Breast epithelium (tissue), 4 donors: Measurements from ENCODE around the gene KIF3B. TPM values are rescaled to one million over a fixed set of nuclear protein-coding genes. Genes with fewer than 3 reads are reported as not detected.
"Not testable (repeated sequence)": the region's sequence is repeated elsewhere in the genome, so short reads cannot be mapped to it uniquely, and the experiment has no call there.

Experiments
- DNase-seq, 2 donors: peaks; one replicate each; pipeline ENCODE4 v3.0.0-alpha.2; 2019; ENCODE audit warnings: low spot score in 2 of 2
- H3K27ac ChIP-seq, 2 donors: fragments of 200-600 bp; sonication (generic) in 1 of 2; one replicate each; pipeline ENCODE4 v1.5.1; 2016 to 2019; ENCODE audit warnings: mild to moderate bottlenecking in 1 of 2
- H3K27me3 ChIP-seq, 2 donors: fragments of 200-600 bp; sonication (generic) in 1 of 2; one replicate each; pipeline versions ENCODE4 v1.5.1 to v1.6.0; 2017 to 2019; ENCODE audit warnings: control low read depth in 1 of 2, mild to moderate bottlenecking in 1 of 2
- H3K36me3 ChIP-seq: fragments of 200-600 bp; one replicate; pipeline ENCODE4 v1.5.1; 2019
- H3K4me1 ChIP-seq, 2 donors: fragments of 200-600 bp; sonication (generic); one replicate each; pipeline ENCODE4 v1.5.1; 2016 to 2019; ENCODE audit warnings: control low read depth in 1 of 2
- H3K4me3 ChIP-seq, 3 donors: fragments of 200-600 bp; sonication (generic); 1 replicate in 2 of 3; 2 replicates in 1 of 3; pipeline ENCODE4 v1.5.1; 2016 to 2019; ENCODE audit warnings: mild to moderate bottlenecking in 3 of 3, moderate library complexity in 2 of 3
- H3K9me3 ChIP-seq, 2 donors: fragments of 200-600 bp; sonication (generic) in 1 of 2; one replicate each; pipeline ENCODE4 v1.5.1; 2016 to 2019; ENCODE audit warnings: control low read depth in 1 of 2
- CTCF ChIP-seq, 3 donors: fragments of 450-650 bp; IDR thresholded peaks; one replicate each; pipeline ENCODE4 v1.5.1; 2016 to 2017; ENCODE audit warnings: antibody characterized with exemption in 3 of 3, mild to moderate bottlenecking in 3 of 3, moderate library complexity in 3 of 3
- POLR2A ChIP-seq: fragments of 450-650 bp; IDR thresholded peaks from one replicate; pipeline ENCODE4 v1.6.1; 2016; ENCODE audit warnings: antibody characterized with exemption, mild to moderate bottlenecking, moderate library complexity
- POLR2AphosphoS5 ChIP-seq, 3 donors: sonication (generic); formaldehyde crosslinking; IDR thresholded peaks; one replicate each; pipeline ENCODE4 v1.6.1; 2017; ENCODE audit warnings: antibody characterized with exemption in 3 of 3
- intact Hi-C: fragments of 100-400 bp; cut with DNase I; formaldehyde crosslinking; loops from one replicate; pipeline ENCODE4 v1.15.1; 2023; ENCODE audit warnings: low total_unique reads
- total RNA-seq, 3 donors: library from RNA; depleted of rRNA; stranded (reverse); fragments of >200 nt; gene quantifications; one replicate each; pipeline ENCODE4 v1.1.0, GENCODE V29; 2016

Gene KIF3B
- total RNA-seq, 3 donors from 2014 or later: 23.7 to 28.6 (median 24.6) TPM

- H3K36me3 ChIP-seq: no peaks in the 10 kb centered on the region
- no peak for TF ChIP-seq CTCF (IDR thresholded peaks at IDR 0.05)
- H3K9me3 ChIP-seq: no peaks in the 10 kb centered on the region
- DNase-seq: no peak
- intact Hi-C loops: no loop called here
- H3K4me3 ChIP-seq: no peak overlapping the region
- no peak overlapping the region for H3K27ac ChIP-seq
- no peaks in the 10 kb centered on the region for H3K4me1 ChIP-seq
- H3K27me3 ChIP-seq: no peaks in the 10 kb centered on the region
These were observed 39.2 kb downstream of the KIF3B start for GRCh38 chr20:32316667-32317066.

- no peak overlapping the region for H3K27ac ChIP-seq
- H3K36me3 ChIP-seq: no peaks in the 10 kb centered on the region
- intact Hi-C loops: no loop called here
- no peaks in the 10 kb centered on the region for H3K27me3 ChIP-seq
- no peak overlapping the region for H3K4me3 ChIP-seq
- no peaks in the 10 kb centered on the region for H3K9me3 ChIP-seq
- no peak for DNase-seq
- no peaks in the 10 kb centered on the region for H3K4me1 ChIP-seq
- TF ChIP-seq CTCF (IDR thresholded peaks at IDR 0.05) (no peak), POLR2AphosphoS5 (IDR thresholded peaks at IDR 0.05) (no peak), POLR2A (no peak)
These were observed 41.6 kb downstream of the KIF3B start for GRCh38 chr20:32319100-32319499.

- Histone ChIP-seq H3K36me3 (no peaks in the 10 kb centered on the region), H3K9me3 (no peaks in the 10 kb centered on the region), H3K4me1 (no peaks in the 10 kb centered on the region), H3K27me3 (no peaks in the 10 kb centered on the region), H3K27ac (no peak overlapping the region), H3K4me3 (no peak overlapping the region)
- intact Hi-C loops: no loop called here
- TF ChIP-seq POLR2A: no peak
- TF ChIP-seq CTCF (IDR thresholded peaks at IDR 0.05): no peak
- no peak for TF ChIP-seq POLR2AphosphoS5 (IDR thresholded peaks at IDR 0.05)
- DNase-seq: no peak
These were observed 42.9 kb downstream of the KIF3B start for GRCh38 chr20:32320305-32320704.

GRCh38 chr20:32321390-32321789 lies 43.9 kb downstream of the KIF3B start:
- H3K27me3 ChIP-seq: no peaks in the 10 kb centered on the region
- TF ChIP-seq CTCF (IDR thresholded peaks at IDR 0.05): no peak
- TF ChIP-seq POLR2A: no peak
- no peak for TF ChIP-seq POLR2AphosphoS5 (IDR thresholded peaks at IDR 0.05)
- H3K36me3 ChIP-seq: no peaks in the 10 kb centered on the region
- H3K4me3 ChIP-seq: no peak overlapping the region
- intact Hi-C loops: no loop called here
- no peak overlapping the region for H3K27ac ChIP-seq
- no peak for DNase-seq
- H3K4me1 ChIP-seq: no peaks in the 10 kb centered on the region
- H3K9me3 ChIP-seq: no peaks in the 10 kb centered on the region

GRCh38 chr20:32322260-32322659 lies 44.8 kb downstream of the KIF3B start:
- H3K4me3 ChIP-seq, H3K9me3 ChIP-seq, H3K27ac ChIP-seq, intact Hi-C loops, H3K36me3 ChIP-seq, DNase-seq, H3K4me1 ChIP-seq, H3K27me3 ChIP-seq: not testable (repeated sequence)

GRCh38 chr20:32323761-32324160 lies 46.3 kb downstream of the KIF3B start:
- H3K9me3 ChIP-seq, DNase-seq, H3K36me3 ChIP-seq, H3K4me1 ChIP-seq, H3K27me3 ChIP-seq, H3K27ac ChIP-seq, H3K4me3 ChIP-seq, intact Hi-C loops: not testable (repeated sequence)
